ENCODE data around the gene MAEL.

The MAEL gene

GRCh38 chr1:166988974-166989515 lies at the start of gene MAEL:
Gene MAEL, plus strand, starts transcription at chr1:166989280. Its CDS starts 73 bp downstream, at chr1:166989353.
- H3K4me1 Mint-ChIP-seq = no peaks in the 10 kb centered on the region
- no peak within 1 kb of the TSS for H3K4me3 Mint-ChIP-seq
- no peaks in the 10 kb centered on the region for H3K36me3 Mint-ChIP-seq
- peaks cover 27% of the 10 kb centered on the region for H3K27me3 Mint-ChIP-seq
- CTCF ChIA-PET = interaction anchor here (1.2 kb wide), 1 partner anchor 9 kb away, joined by 3 read pairs; no protein-coding TSS in a partner anchor
- no peak for DNase-seq
- H3K27ac Mint-ChIP-seq = no peak within 1 kb of the TSS
- H3K9me3 Mint-ChIP-seq = no peaks in the 10 kb centered on the region

GRCh38 chr1:166939741-166940375 lies 49.2 kb upstream of the MAEL start:
- no peaks in the 10 kb centered on the region for H3K27me3 Mint-ChIP-seq
- no peaks in the 10 kb centered on the region for H3K9me3 Mint-ChIP-seq
- peaks cover 15% of the 10 kb centered on the region for H3K4me1 Mint-ChIP-seq
- no peak overlapping the region for H3K27ac Mint-ChIP-seq
- CTCF ChIA-PET = interaction anchor here (2.2 kb wide), 1 partner anchor 119 kb away, joined by 7 read pairs; no protein-coding TSS in a partner anchor
- DNase-seq = no peak
- H3K4me3 Mint-ChIP-seq = no peak overlapping the region
- H3K36me3 Mint-ChIP-seq = no peaks in the 10 kb centered on the region

- no peak overlapping the region for H3K4me3 Mint-ChIP-seq
- CTCF ChIA-PET = interaction anchor here (1.4 kb wide), 1 partner anchor 114 kb away, joined by 3 read pairs; no protein-coding TSS in a partner anchor
- H3K4me1 Mint-ChIP-seq = peaks cover 30% of the 10 kb centered on the region
- H3K27me3 Mint-ChIP-seq = peaks cover 21% of the 10 kb centered on the region
- H3K27ac Mint-ChIP-seq = no peak overlapping the region
- peak; percentile 24 for DNase-seq
- no peaks in the 10 kb centered on the region for H3K36me3 Mint-ChIP-seq
- no peaks in the 10 kb centered on the region for H3K9me3 Mint-ChIP-seq
Observed at GRCh38 chr1:166944186-166944967, 44.7 kb upstream of the MAEL start.

GRCh38 chr1:166947398-166948043 lies 41.6 kb upstream of the MAEL start:
- H3K36me3 Mint-ChIP-seq = no peaks in the 10 kb centered on the region
- H3K4me1 Mint-ChIP-seq = peaks cover 26% of the 10 kb centered on the region
- no peak overlapping the region for H3K4me3 Mint-ChIP-seq
- no peak for DNase-seq
- H3K27ac Mint-ChIP-seq = no peak overlapping the region
- CTCF ChIA-PET = no interaction called here
- no peaks in the 10 kb centered on the region for H3K9me3 Mint-ChIP-seq
- H3K27me3 Mint-ChIP-seq = peaks cover 32% of the 10 kb centered on the region

- Mint-ChIP-seq H3K4me3 (no peak overlapping the region), H3K27ac (no peak overlapping the region), H3K4me1 (peaks cover 25% of the 10 kb centered on the region), H3K36me3 (no peaks in the 10 kb centered on the region), H3K27me3 (peaks cover 32% of the 10 kb centered on the region), H3K9me3 (no peaks in the 10 kb centered on the region)
- DNase-seq = no peak
- CTCF ChIA-PET = no interaction called here
Observed at GRCh38 chr1:166948856-166949350, 40.2 kb upstream of the MAEL start.

GRCh38 chr1:166950156-166950555 lies 38.9 kb upstream of the MAEL start:
- peaks cover 32% of the 10 kb centered on the region for H3K27me3 Mint-ChIP-seq
- H3K4me1 Mint-ChIP-seq = peaks cover 12% of the 10 kb centered on the region
- no peaks in the 10 kb centered on the region for H3K36me3 Mint-ChIP-seq
- CTCF ChIA-PET = interaction anchor here (0.8 kb wide), 1 partner anchor 19 kb away, joined by 4 read pairs; no protein-coding TSS in a partner anchor
- no peak overlapping the region for H3K4me3 Mint-ChIP-seq
- no peaks in the 10 kb centered on the region for H3K9me3 Mint-ChIP-seq
- H3K27ac Mint-ChIP-seq = no peak overlapping the region
- no peak for DNase-seq

- CTCF ChIA-PET = no interaction called here
- Mint-ChIP-seq H3K4me3 (no peak overlapping the region), H3K4me1 (peaks cover 4% of the 10 kb centered on the region), H3K9me3 (no peaks in the 10 kb centered on the region), H3K27me3 (peaks cover 32% of the 10 kb centered on the region), H3K27ac (no peak overlapping the region), H3K36me3 (no peaks in the 10 kb centered on the region)
- no peak for DNase-seq
Observed at GRCh38 chr1:166951050-166951449, 38.0 kb upstream of the MAEL start.

GRCh38 chr1:166952002-166952746 lies 36.9 kb upstream of the MAEL start:
- no peaks in the 10 kb centered on the region for H3K9me3 Mint-ChIP-seq
- no peak for DNase-seq
- H3K36me3 Mint-ChIP-seq = no peaks in the 10 kb centered on the region
- no peak overlapping the region for H3K27ac Mint-ChIP-seq
- H3K4me3 Mint-ChIP-seq = no peak overlapping the region
- peaks cover 25% of the 10 kb centered on the region for H3K27me3 Mint-ChIP-seq
- CTCF ChIA-PET = interaction anchor here (1.2 kb wide), 1 partner anchor 18 kb away, joined by 3 read pairs; no protein-coding TSS in a partner anchor
- peaks cover 4% of the 10 kb centered on the region for H3K4me1 Mint-ChIP-seq

- Mint-ChIP-seq H3K27me3 (peaks cover 11% of the 10 kb centered on the region), H3K9me3 (no peaks in the 10 kb centered on the region), H3K36me3 (no peaks in the 10 kb centered on the region), H3K4me3 (no peak overlapping the region), H3K27ac (no peak overlapping the region), H3K4me1 (no peaks in the 10 kb centered on the region)
- CTCF ChIA-PET = no interaction called here
- DNase-seq = no peak
Observed at GRCh38 chr1:166953491-166953890, 35.6 kb upstream of the MAEL start.

GRCh38 chr1:166956057-166956850 lies 32.8 kb upstream of the MAEL start:
- no peaks in the 10 kb centered on the region for H3K4me1 Mint-ChIP-seq
- CTCF ChIA-PET = no interaction called here
- peaks cover 6% of the 10 kb centered on the region for H3K27me3 Mint-ChIP-seq
- no peak overlapping the region for H3K27ac Mint-ChIP-seq
- no peaks in the 10 kb centered on the region for H3K36me3 Mint-ChIP-seq
- H3K4me3 Mint-ChIP-seq = no peak overlapping the region
- DNase-seq = no peak
- H3K9me3 Mint-ChIP-seq = no peaks in the 10 kb centered on the region

- Mint-ChIP-seq H3K27me3 (peaks cover 6% of the 10 kb centered on the region), H3K9me3 (no peaks in the 10 kb centered on the region), H3K27ac (no peak overlapping the region), H3K4me1 (no peaks in the 10 kb centered on the region), H3K4me3 (no peak overlapping the region), H3K36me3 (no peaks in the 10 kb centered on the region)
- no peak for DNase-seq
- CTCF ChIA-PET = no interaction called here
Observed at GRCh38 chr1:166956872-166957271, 32.2 kb upstream of the MAEL start.

- DNase-seq = no peak
- H3K9me3 Mint-ChIP-seq = no peaks in the 10 kb centered on the region
- no peak overlapping the region for H3K27ac Mint-ChIP-seq
- H3K36me3 Mint-ChIP-seq = no peaks in the 10 kb centered on the region
- CTCF ChIA-PET = no interaction called here
- no peak overlapping the region for H3K4me3 Mint-ChIP-seq
- peaks cover 10% of the 10 kb centered on the region for H3K27me3 Mint-ChIP-seq
- H3K4me1 Mint-ChIP-seq = no peaks in the 10 kb centered on the region
Observed at GRCh38 chr1:166960858-166961474, 28.1 kb upstream of the MAEL start.

All from activated naive CD4-positive, alpha-beta T cell treated with anti-CD3 and anti-CD28 coated beads, Interleukin-2, amount 10 ng/mL, durations not matched to agents 7 days and 5 days (primary cell).